RCC 7860 (cell line): Measurements from ENCODE around the gene SLC10A1.

ENCODE experiments used
- DNase-seq: peaks from one replicate; pipeline ENCODE4 v3.0.0-alpha.2; 2015; ENCODE audit warnings: low spot score
- FAIRE-seq: peaks from 2 replicates; lab custom pipeline; 2012; peaks lifted over from hg19 to GRCh38; lab: Jason Lieb, UNC

Gene SLC10A1

GRCh38 chr14:69811227-69811867 lies 14.3 kb upstream of the SLC10A1 start:
- DNase-seq (no peak), FAIRE-seq (no peak)

- no peak for FAIRE-seq
- no peak for DNase-seq
Observed at GRCh38 chr14:69808919-69809808, 12.1 kb upstream of the SLC10A1 start.

GRCh38 chr14:69807192-69807591 lies 10.2 kb upstream of the SLC10A1 start:
- FAIRE-seq (no peak), DNase-seq (no peak)

GRCh38 chr14:69804902-69805301 lies 7.9 kb upstream of the SLC10A1 start:
- DNase-seq: no peak
- no peak for FAIRE-seq

- DNase-seq: no peak
- FAIRE-seq: no peak
Observed at GRCh38 chr14:69803753-69804152, 6.7 kb upstream of the SLC10A1 start.

- no peak for FAIRE-seq
- DNase-seq: no peak
Observed at GRCh38 chr14:69798339-69798735, 1.3 kb upstream of the SLC10A1 start.

- no peak for FAIRE-seq
- no peak for DNase-seq
Observed at GRCh38 chr14:69797573-69798338, 715 bp upstream of the SLC10A1 start.

GRCh38 chr14:69795691-69796090 lies 1.4 kb downstream of the SLC10A1 start:
- DNase-seq: no peak
- no peak for FAIRE-seq

GRCh38 chr14:69794791-69795190 lies 2.2 kb downstream of the SLC10A1 start:
- FAIRE-seq: no peak
- DNase-seq: no peak

- no peak for FAIRE-seq
- no peak for DNase-seq
Observed at GRCh38 chr14:69792887-69793421, 4.1 kb downstream of the SLC10A1 start.

- FAIRE-seq (no peak), DNase-seq (no peak)
Observed at GRCh38 chr14:69789118-69789640, 7.9 kb downstream of the SLC10A1 start.

GRCh38 chr14:69786603-69787002 lies 10.4 kb downstream of the SLC10A1 start:
- no peak for FAIRE-seq

GRCh38 chr14:69784942-69785341 lies 12.1 kb downstream of the SLC10A1 start:
- FAIRE-seq (no peak), DNase-seq (no peak)

More at GRCh38 chr14:69786603-69787002, 10.4 kb downstream of the SLC10A1 start:
- no peak for DNase-seq

GRCh38 chr14:69780952-69781351 lies 16.1 kb downstream of the SLC10A1 start:
- FAIRE-seq (no peak), DNase-seq (no peak)

GRCh38 chr14:69780092-69780491 lies 16.9 kb downstream of the SLC10A1 start:
- DNase-seq: no peak
- no peak for FAIRE-seq

- FAIRE-seq: no peak
Observed at GRCh38 chr14:69779088-69779487, 18.0 kb downstream of the SLC10A1 start.

GRCh38 chr14:69776875-69777453 lies 20.1 kb downstream of the SLC10A1 start:
- FAIRE-seq (no peak), DNase-seq (no peak)

More at GRCh38 chr14:69779088-69779487, 18.0 kb downstream of the SLC10A1 start:
- no peak for DNase-seq

- no peak for DNase-seq
- FAIRE-seq: no peak
Observed at GRCh38 chr14:69775012-69775411, 22.0 kb downstream of the SLC10A1 start.

GRCh38 chr14:69773571-69774276 lies 23.3 kb downstream of the SLC10A1 start:
- FAIRE-seq (no peak), DNase-seq (no peak)
